HEK293 (cell line): ENCODE measurements around the gene ZNF618.

Experiments used
- CTCF ChIA-PET: fragments of 350-600 bp; formaldehyde crosslinking; extraction: SDS; loops from one replicate; lab custom pipeline; 2021; ENCODE audit warnings: antibody characterized with exemption; lab: Yijun Ruan, JAX
- POLR2A ChIA-PET: fragments of 300-600 bp; formaldehyde crosslinking; extraction: SDS; loops from one replicate; lab custom pipeline; 2020; ENCODE audit warnings: antibody characterized with exemption, inconsistent platforms; lab: Yijun Ruan, JAX
- H3K27ac ChIP-seq: fragments of 200-500 bp; sonication (Bioruptor generic); 2 replicates; pipeline ENCODE4 v1.5.1; 2014; ENCODE audit warnings: low read depth, low read length, control low read depth, inconsistent platforms; ENCODE audit errors: extremely low read depth
- H3K36me3 ChIP-seq, 2 experiments: fragments of 200-500 bp in 1 of 2; sonication (Bioruptor generic) in 1 of 2; 1 replicate in 1 of 2; 2 replicates in 1 of 2; pipeline ENCODE4 v1.5.1; 2014 to 2017; ENCODE audit warnings: inconsistent platforms in 2 of 2, low read length in 2 of 2; ENCODE audit not compliant: control insufficient read depth in 2 of 2, insufficient read depth in 1 of 2
- H3K4me1 ChIP-seq: fragments of 200-500 bp; sonication (Bioruptor generic); 2 replicates; pipeline ENCODE4 v1.5.1; 2014; ENCODE audit warnings: mild to moderate bottlenecking, low read length, inconsistent platforms; ENCODE audit not compliant: control insufficient read depth, insufficient read depth
- H3K4me3 ChIP-seq: 2 replicates; pipeline ENCODE4 v1.5.1; 2011; ENCODE audit warnings: low read depth, mild to moderate bottlenecking, control low read depth, low read length, moderate library complexity
- H3K9me3 ChIP-seq: fragments of 200-500 bp; sonication (Bioruptor generic); 2 replicates; pipeline ENCODE4 v1.5.1; 2014; ENCODE audit warnings: low read depth, low read length, inconsistent platforms; ENCODE audit not compliant: control insufficient read depth, insufficient read depth
- ATF2 ChIP-seq: fragments of 450-650 bp; formaldehyde crosslinking; IDR thresholded peaks from 2 replicates; pipeline ENCODE4 v1.5.1; 2016; ENCODE audit warnings: missing biosample characterization, missing genetic modification characterization, low read depth
- FEZF1 ChIP-seq: fragments of 450-650 bp; formaldehyde crosslinking; IDR thresholded peaks from 2 replicates; pipeline ENCODE4 v1.5.1; 2016; ENCODE audit warnings: missing biosample characterization, missing genetic modification characterization
- RBAK ChIP-seq: fragments of 450-650 bp; formaldehyde crosslinking; IDR thresholded peaks from 2 replicates; pipeline ENCODE4 v1.5.1; 2016; ENCODE audit warnings: missing biosample characterization, missing genetic modification characterization
- ZBTB1 ChIP-seq: fragments of 450-650 bp; formaldehyde crosslinking; IDR thresholded peaks from 2 replicates; pipeline ENCODE4 v1.5.1; 2016; ENCODE audit warnings: missing biosample characterization, missing genetic modification characterization
- ZNF112 ChIP-seq: fragments of 450-650 bp; formaldehyde crosslinking; IDR thresholded peaks from 2 replicates; pipeline ENCODE4 v1.5.0; 2017; ENCODE audit warnings: missing biosample characterization, missing genetic modification characterization
- ZNF133 ChIP-seq: fragments of 450-650 bp; formaldehyde crosslinking; IDR thresholded peaks from 2 replicates; pipeline ENCODE4 v1.5.1; 2016; ENCODE audit warnings: missing biosample characterization, missing genetic modification characterization
- ZNF16 ChIP-seq: fragments of 450-650 bp; formaldehyde crosslinking; IDR thresholded peaks from 2 replicates; pipeline ENCODE4 v1.5.1; 2016; ENCODE audit warnings: low read depth, missing biosample characterization, missing genetic modification characterization
- ZNF18 ChIP-seq: fragments of 450-650 bp; formaldehyde crosslinking; IDR thresholded peaks from 2 replicates; pipeline ENCODE4 v1.5.1; 2016; ENCODE audit warnings: missing biosample characterization, missing genetic modification characterization
- ZNF221 ChIP-seq: fragments of 450-650 bp; formaldehyde crosslinking; IDR thresholded peaks from 2 replicates; pipeline ENCODE4 v1.5.1; 2017; ENCODE audit warnings: missing biosample characterization, missing genetic modification characterization, borderline replicate concordance
- ZNF248 ChIP-seq: fragments of 450-650 bp; formaldehyde crosslinking; IDR thresholded peaks from 2 replicates; pipeline ENCODE4 v1.5.1; 2017; ENCODE audit warnings: missing biosample characterization, missing genetic modification characterization
- ZNF280D ChIP-seq: fragments of 450-650 bp; formaldehyde crosslinking; IDR thresholded peaks from 2 replicates; pipeline ENCODE4 v1.5.1; 2016; ENCODE audit warnings: missing biosample characterization, missing genetic modification characterization
- ZNF311 ChIP-seq: fragments of 450-650 bp; formaldehyde crosslinking; IDR thresholded peaks from 2 replicates; pipeline ENCODE4 v1.5.1; 2017; ENCODE audit warnings: missing biosample characterization, missing genetic modification characterization, borderline replicate concordance
- ZNF354C ChIP-seq: fragments of 450-650 bp; formaldehyde crosslinking; IDR thresholded peaks from 2 replicates; pipeline ENCODE4 v1.5.1; 2016; ENCODE audit warnings: missing biosample characterization, missing genetic modification characterization, low read depth, borderline replicate concordance
- ZNF398 ChIP-seq: fragments of 450-650 bp; formaldehyde crosslinking; IDR thresholded peaks from 2 replicates; pipeline ENCODE4 v1.5.1; 2017; ENCODE audit warnings: missing biosample characterization, missing genetic modification characterization
- ZNF560 ChIP-seq: fragments of 450-650 bp; formaldehyde crosslinking; IDR thresholded peaks from 2 replicates; pipeline ENCODE4 v1.5.1; 2017; ENCODE audit warnings: missing biosample characterization, missing genetic modification characterization, borderline replicate concordance
- ZNF561 ChIP-seq: fragments of 450-650 bp; IDR thresholded peaks from 2 replicates; pipeline ENCODE4 v1.5.1; 2018; ENCODE audit warnings: missing biosample characterization, missing genetic modification characterization, borderline replicate concordance
- ZNF610 ChIP-seq: fragments of 450-650 bp; formaldehyde crosslinking; IDR thresholded peaks from 2 replicates; pipeline ENCODE4 v1.5.1; 2016; ENCODE audit warnings: missing biosample characterization, missing genetic modification characterization, borderline replicate concordance
- ZNF629 ChIP-seq: fragments of 450-650 bp; formaldehyde crosslinking; IDR thresholded peaks from 2 replicates; pipeline ENCODE4 v1.5.1; 2017; ENCODE audit warnings: missing biosample characterization, missing genetic modification characterization
- ZNF639 ChIP-seq: fragments of 450-650 bp; formaldehyde crosslinking; IDR thresholded peaks from 2 replicates; pipeline ENCODE4 v1.5.1; 2016; ENCODE audit warnings: missing biosample characterization, missing genetic modification characterization
- ZNF776 ChIP-seq: fragments of 450-650 bp; formaldehyde crosslinking; IDR thresholded peaks from 2 replicates; pipeline ENCODE4 v1.5.0; 2017; ENCODE audit warnings: missing biosample characterization, missing genetic modification characterization, borderline replicate concordance
- ZSCAN30 ChIP-seq: fragments of 450-650 bp; IDR thresholded peaks from 2 replicates; pipeline ENCODE4 v1.5.1; 2018; ENCODE audit warnings: missing biosample characterization, mild to moderate bottlenecking, missing genetic modification characterization, moderate library complexity

The ZNF618 gene

GRCh38 chr9:113894166-113894565, 18.1 kb downstream of the ZNF618 start:
- no peak for TF ChIP-seq ZNF560
- no peak for TF ChIP-seq ZNF398 (tag by site-specific recombination)
- no peak for TF ChIP-seq ZNF354C (tag by site-specific recombination)
- TF ChIP-seq ZNF221, result no peak
- no peak for TF ChIP-seq ZNF639
- TF ChIP-seq ZNF18 (tag by site-specific recombination), result no peak
- TF ChIP-seq ZNF248 (tag by site-specific recombination), result no peak
- TF ChIP-seq ZSCAN30 (tag by site-specific recombination), result no peak
- TF ChIP-seq ZBTB1 (tag by site-specific recombination), result no peak
- no peak for TF ChIP-seq ATF2 (tag by site-specific recombination)
- TF ChIP-seq ZNF629 (tag by site-specific recombination), result no peak
- no peak for TF ChIP-seq ZNF776
- no peak for TF ChIP-seq ZNF112
- Histone ChIP-seq H3K27ac (no peak overlapping the region), H3K4me1 (no peaks in the 10 kb centered on the region), H3K36me3 (peaks cover 0 to 4% of the 10 kb centered on the region in 2 experiments; a peak in 1 of 3 replicates), H3K4me3 (no peak overlapping the region), H3K9me3 (no peaks in the 10 kb centered on the region)
- CTCF ChIA-PET, result interaction anchor here (1.6 kb wide), 1 partner anchor 69 kb away, joined by 3 read pairs; no protein-coding TSS in a partner anchor
- POLR2A ChIA-PET, result no interaction called here

GRCh38 chr9:113895526-113895925, 19.4 kb downstream of the ZNF618 start:
- no peak for TF ChIP-seq RBAK
- TF ChIP-seq ZNF16 (tag by site-specific recombination), result no peak
- TF ChIP-seq FEZF1 (tag by site-specific recombination), result 0 out of 2 replicates have a peak, but pooled peaks have one; percentile 33
- TF ChIP-seq ZNF610 (tag by site-specific recombination), result no peak
- no peak for TF ChIP-seq ZNF133 (tag by site-specific recombination)
- no peak for TF ChIP-seq ZNF561 (tag by site-specific recombination)
- TF ChIP-seq ZNF311 (tag by site-specific recombination), result no peak
- no peak for TF ChIP-seq ZNF280D (tag by site-specific recombination)
- H3K36me3 ChIP-seq, result peaks cover 0 to 2% of the 10 kb centered on the region in 2 experiments; a peak in 1 of 3 replicates
- ChIA-PET POLR2A (no interaction called here), CTCF (interaction anchor here (1.1 kb wide), 1 partner anchor 19 kb away, joined by 3 read pairs; the partner anchor contains the start of gene ZNF618)
- no peaks in the 10 kb centered on the region for H3K9me3 ChIP-seq
- H3K4me1 ChIP-seq, result no peaks in the 10 kb centered on the region
- H3K27ac ChIP-seq, result no peak overlapping the region
- H3K4me3 ChIP-seq, result no peak overlapping the region
